ENCODE results near the gene SAYSD1. TPM values are rescaled to one million over a fixed set of nuclear protein-coding genes. Genes with fewer than 3 reads are reported as not detected.

Gene SAYSD1
- total RNA-seq, 1 experiment from 2014 or later, result 9.4 TPM

DNA sequence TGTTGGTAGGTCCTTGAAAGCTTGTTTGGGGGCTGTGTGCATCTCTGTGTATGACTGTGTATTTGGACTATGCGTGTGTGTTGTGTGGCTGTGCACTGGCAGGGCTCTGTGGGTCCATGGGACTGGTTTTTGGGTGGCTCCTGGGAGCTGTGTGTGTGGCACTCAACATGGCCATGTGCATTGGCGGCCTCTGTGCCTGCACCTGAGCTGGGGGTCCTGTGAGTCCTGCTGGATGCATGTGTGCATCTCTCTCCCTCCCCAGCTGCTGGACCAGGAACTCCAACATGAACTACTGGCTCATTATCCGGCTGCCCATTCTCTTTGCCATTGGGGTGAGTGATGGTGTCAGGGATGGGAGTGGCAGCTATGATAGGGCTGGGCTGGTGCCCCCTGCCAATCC, 36.3 kb downstream of the SAYSD1 start:
- Mint-ChIP-seq H3K9me3 (no peaks in the 10 kb centered on the region), H3K4me3 (no peak overlapping the region), H3K27ac (no peak overlapping the region), H3K36me3 (ENCODE audit: insufficient read depth in 1 of 3, low read depth in 3 of 3) (no peaks in the 10 kb centered on the region; a peak in 1 of 7 replicates), H3K27me3 (ENCODE audit: low read depth) (peaks cover 20% of the 10 kb centered on the region), H3K4me1 (peaks cover 17 to 18% of the 10 kb centered on the region in 2 experiments; a peak in 3 of 4 replicates)
- Histone ChIP-seq H3K27me3 (ENCODE audit: insufficient read depth, low read length) (no peaks in the 10 kb centered on the region), H2BK20ac (ENCODE audit: low read depth, low read length, poor library complexity, severe bottlenecking) (no peak overlapping the region), H4K5ac (ENCODE audit: insufficient read length, low read depth, low read length) (no peak overlapping the region), H3K4me2 (ENCODE audit: insufficient read depth, insufficient read length, low read length) (no peak overlapping the region), H2AK5ac (ENCODE audit: insufficient read length, low read length) (no peak overlapping the region), H3T11ph (ENCODE audit: low read length) (no peak overlapping the region), H3K23me2 (ENCODE audit: insufficient read length, low read depth, low read length, poor library complexity, severe bottlenecking) (no peaks in the 10 kb centered on the region), H3K4me1 (ENCODE audit: insufficient read depth, low read length) (no peaks in the 10 kb centered on the region), H2BK12ac (ENCODE audit: insufficient read length, low read depth, low read length) (no peak overlapping the region), H3K14ac (ENCODE audit: insufficient read depth, low read length) (no peak overlapping the region), H3K79me1 (ENCODE audit: insufficient read depth, low read depth, low read length, poor library complexity, severe bottlenecking) (no peaks in the 10 kb centered on the region), H3K79me2 (ENCODE audit: insufficient read depth, low read length) (no peaks in the 10 kb centered on the region), H2BK15ac (ENCODE audit: low read depth, low read length) (no peak overlapping the region), H3K27ac (ENCODE audit: insufficient read length, low read depth, low read length) (no peak overlapping the region), H4K91ac (ENCODE audit: insufficient read length, low read depth, low read length) (no peak overlapping the region), H3K23ac (ENCODE audit: insufficient read length, low read depth, low read length) (no peak overlapping the region), H3K9me3 (ENCODE audit: control insufficient read depth, low read depth, low read length) (no peaks in the 10 kb centered on the region), H3K9ac (ENCODE audit: extremely low read depth, insufficient read length, low read length) (no peak overlapping the region), H2AFZ (ENCODE audit: low read length) (no peak overlapping the region), H3K56ac (ENCODE audit: insufficient read length, low read depth, low read length) (no peak overlapping the region), H4K8ac (replicated peaks; ENCODE audit: insufficient read length, low read depth, low read length) (no peak overlapping the region), H2BK120ac (ENCODE audit: low read depth, low read length, poor library complexity, severe bottlenecking) (no peak overlapping the region), H3K4ac (ENCODE audit: low read depth, low read length) (no peak overlapping the region), H3K18ac (ENCODE audit: insufficient read length, low read depth, low read length) (no peak overlapping the region), H4K20me1 (ENCODE audit: control insufficient read depth, insufficient read depth, insufficient read length) (no peaks in the 10 kb centered on the region), H2BK5ac (ENCODE audit: insufficient read length, low read length) (no peak overlapping the region)
- TF ChIP-seq, protein P1, sequence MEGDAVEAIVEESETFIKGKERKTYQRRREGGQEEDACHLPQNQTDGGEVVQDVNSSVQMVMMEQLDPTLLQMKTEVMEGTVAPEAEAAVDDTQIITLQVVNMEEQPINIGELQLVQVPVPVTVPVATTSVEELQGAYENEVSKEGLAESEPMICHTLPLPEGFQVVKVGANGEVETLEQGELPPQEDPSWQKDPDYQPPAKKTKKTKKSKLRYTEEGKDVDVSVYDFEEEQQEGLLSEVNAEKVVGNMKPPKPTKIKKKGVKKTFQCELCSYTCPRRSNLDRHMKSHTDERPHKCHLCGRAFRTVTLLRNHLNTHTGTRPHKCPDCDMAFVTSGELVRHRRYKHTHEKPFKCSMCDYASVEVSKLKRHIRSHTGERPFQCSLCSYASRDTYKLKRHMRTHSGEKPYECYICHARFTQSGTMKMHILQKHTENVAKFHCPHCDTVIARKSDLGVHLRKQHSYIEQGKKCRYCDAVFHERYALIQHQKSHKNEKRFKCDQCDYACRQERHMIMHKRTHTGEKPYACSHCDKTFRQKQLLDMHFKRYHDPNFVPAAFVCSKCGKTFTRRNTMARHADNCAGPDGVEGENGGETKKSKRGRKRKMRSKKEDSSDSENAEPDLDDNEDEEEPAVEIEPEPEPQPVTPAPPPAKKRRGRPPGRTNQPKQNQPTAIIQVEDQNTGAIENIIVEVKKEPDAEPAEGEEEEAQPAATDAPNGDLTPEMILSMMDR (conservative IDR thresholded peaks at IDR 0.05), result no peak
- WGBS (ENCODE audit: extremely low coverage, insufficient read length, low lambda C conversion rate), result no CpG with 5 or more reads among the region's 3 CpGs
- peak; percentile 11 for DNase-seq

Measured in H9 (cell line).